Neural cell (in vitro differentiated cells): ENCODE results near the gene LRRC1. TPM values are rescaled to one million over a fixed set of nuclear protein-coding genes. Genes with fewer than 3 reads are reported as not detected.

ENCODE experiments used
- H2AFZ ChIP-seq: fragments of 200-600, 300-800 bp; sonication (generic), shearing (Covaris generic); 2 replicates; pipeline ENCODE4 v1.6.0; 2014; ENCODE audit warnings: low read depth, mild to moderate bottlenecking, antibody characterized with exemption, low read length, moderate library complexity
- H3F3A ChIP-seq: fragments of 200-600 bp; shearing (Covaris generic); 2 replicates; pipeline ENCODE4 v1.6.1; 2016; ENCODE audit warnings: mild to moderate bottlenecking, moderate library complexity, mixed read lengths, antibody characterized with exemption, low read length; ENCODE audit not compliant: insufficient read depth, poor library complexity, severe bottlenecking
- H3K27ac ChIP-seq: fragments of 200-600, 300-800 bp; sonication (generic), shearing (Covaris generic); 2 replicates; pipeline ENCODE4 v1.5.1; 2014; ENCODE audit warnings: mild to moderate bottlenecking, low read length, moderate library complexity
- H3K27me3 ChIP-seq: fragments of 300-800, 200-600 bp; sonication (generic), shearing (Covaris generic); 2 replicates; pipeline ENCODE4 v1.6.0; 2014; ENCODE audit warnings: mild to moderate bottlenecking, low read depth, low read length, moderate library complexity; ENCODE audit not compliant: insufficient read depth
- H3K36me3 ChIP-seq: fragments of 300-800, 200-600 bp; sonication (generic), shearing (Covaris generic); 2 replicates; pipeline ENCODE4 v1.5.1; 2014; ENCODE audit warnings: mild to moderate bottlenecking, antibody characterized with exemption, low read length, moderate library complexity; ENCODE audit not compliant: insufficient read depth
- H3K4me2 ChIP-seq: fragments of 300-800, 200-600 bp; sonication (generic), shearing (Covaris generic); 2 replicates; pipeline ENCODE4 v1.6.0; 2014; ENCODE audit warnings: mild to moderate bottlenecking, low read length
- H3K4me3 ChIP-seq: fragments of 300-800, 200-600 bp; sonication (generic), shearing (Covaris generic); 2 replicates; pipeline ENCODE4 v1.5.1; 2014; ENCODE audit warnings: mild to moderate bottlenecking, low read length, moderate library complexity
- H3K79me2 ChIP-seq: fragments of 200-600 bp; shearing (Covaris generic); replicated peaks from 2 replicates; pipeline ENCODE4 v1.6.0; 2014; ENCODE audit warnings: mild to moderate bottlenecking, low read length, moderate library complexity; ENCODE audit not compliant: insufficient read depth
- H3K9ac ChIP-seq: fragments of 300-800, 200-600 bp; sonication (generic), shearing (Covaris generic); 2 replicates; pipeline ENCODE4 v1.6.1; 2016; ENCODE audit warnings: mild to moderate bottlenecking, low read length, mixed read lengths
- H3K9me2 ChIP-seq: fragments of 200-600 bp; shearing (Covaris generic); 2 replicates; pipeline ENCODE4 v1.6.1; 2016; ENCODE audit warnings: mild to moderate bottlenecking, low read length, mixed read lengths; ENCODE audit not compliant: insufficient read depth
- H3K9me3 ChIP-seq: fragments of 200-600, 300-800 bp; sonication (generic), shearing (Covaris generic); 2 replicates; pipeline ENCODE4 v1.6.1; 2016; ENCODE audit warnings: mild to moderate bottlenecking, mixed run types, low read length, moderate library complexity, mixed read lengths
- H4K20me1 ChIP-seq: fragments of 200-600 bp; shearing (Covaris generic); 2 replicates; pipeline ENCODE4 v1.6.1; 2016; ENCODE audit warnings: mild to moderate bottlenecking, mixed run types; ENCODE audit not compliant: insufficient read depth
- EP300 ChIP-seq: fragments of 450-650 bp; conservative IDR thresholded peaks from 2 replicates; pipeline ENCODE4 v1.6.1; 2014; ENCODE audit warnings: antibody characterized with exemption, mild to moderate bottlenecking, moderate library complexity; ENCODE audit not compliant: poor library complexity, severe bottlenecking
- EZH2 ChIP-seq: fragments of 200-600, 300-800 bp; shearing (Covaris generic), sonication (generic); IDR thresholded peaks from 2 replicates; pipeline ENCODE4 v1.6.1; 2014; ENCODE audit warnings: antibody characterized with exemption, low read length, borderline replicate concordance, mild to moderate bottlenecking; ENCODE audit not compliant: insufficient read depth, poor library complexity, severe bottlenecking
- MXI1 ChIP-seq: fragments of 450-650 bp; conservative IDR thresholded peaks from 2 replicates; pipeline ENCODE4 v1.6.1; 2014; ENCODE audit warnings: antibody characterized with exemption, mild to moderate bottlenecking; ENCODE audit not compliant: poor library complexity, severe bottlenecking
- POLR2AphosphoS5 ChIP-seq: IDR thresholded peaks from 2 replicates; pipeline ENCODE4 v1.6.1; 2012
- RAD21 ChIP-seq: fragments of 450-650 bp; conservative IDR thresholded peaks from 2 replicates; pipeline ENCODE4 v1.6.1; 2014; ENCODE audit warnings: antibody characterized with exemption, mild to moderate bottlenecking, moderate library complexity
- REST ChIP-seq: IDR thresholded peaks from 2 replicates; pipeline ENCODE4 v1.6.1; 2012; ENCODE audit warnings: borderline replicate concordance
- TAF1 ChIP-seq: IDR thresholded peaks from 2 replicates; pipeline ENCODE4 v1.6.1; 2012; ENCODE audit warnings: low read depth
- polyA plus RNA-seq: library from polyadenylated mRNA; depleted of rRNA; stranded (reverse); fragments of >200 nt; gene quantifications from 2 replicates; pipeline ENCODE4 v1.2.3, GENCODE V29; 2014

LRRC1 gene
- polyA plus RNA-seq, 1 donor from 2014 or later = 21.2 TPM

- H3K4me3 ChIP-seq = no peak overlapping the region
Observed at GRCh38 chr6:53845280-53846195, 50.7 kb downstream of the LRRC1 start.

GRCh38 chr6:53846250-53846649 lies 51.4 kb downstream of the LRRC1 start:
- Histone ChIP-seq H3K79me2 (peaks cover 17% of the 10 kb centered on the region), H3K9me3 (no peaks in the 10 kb centered on the region), H3K9ac (no peak overlapping the region), H3F3A (no peaks in the 10 kb centered on the region), H3K4me3 (no peak overlapping the region), H3K36me3 (no peaks in the 10 kb centered on the region), H2AFZ (no peak overlapping the region), H3K27me3 (no peaks in the 10 kb centered on the region), H4K20me1 (no peaks in the 10 kb centered on the region), H3K9me2 (no peaks in the 10 kb centered on the region), H3K4me2 (no peak overlapping the region), H3K27ac (no peak overlapping the region)
- TF ChIP-seq POLR2AphosphoS5 = no peak

More at GRCh38 chr6:53845280-53846195, 50.7 kb downstream of the LRRC1 start:
- no peaks in the 10 kb centered on the region for H3K36me3 ChIP-seq
- no peak overlapping the region for H2AFZ ChIP-seq
- no peak for TF ChIP-seq RAD21
- no peak for TF ChIP-seq EP300
- no peak for TF ChIP-seq REST
- no peak for TF ChIP-seq POLR2AphosphoS5
- TF ChIP-seq EZH2 = no peak
- TF ChIP-seq TAF1 = no peak
- no peak for TF ChIP-seq MXI1
- H4K20me1 ChIP-seq = no peaks in the 10 kb centered on the region
- H3K9me3 ChIP-seq = no peaks in the 10 kb centered on the region
- no peak overlapping the region for H3K9ac ChIP-seq
- H3F3A ChIP-seq = no peaks in the 10 kb centered on the region
- no peak overlapping the region for H3K4me2 ChIP-seq
- H3K27ac ChIP-seq = no peak overlapping the region
- no peaks in the 10 kb centered on the region for H3K9me2 ChIP-seq
- peaks cover 19% of the 10 kb centered on the region for H3K79me2 ChIP-seq
- H3K27me3 ChIP-seq = no peaks in the 10 kb centered on the region

- H3K9me3 ChIP-seq = no peaks in the 10 kb centered on the region
- no peak overlapping the region for H3K27ac ChIP-seq
- H3K4me3 ChIP-seq = no peak overlapping the region
- H3K79me2 ChIP-seq = peaks cover 15% of the 10 kb centered on the region
- no peaks in the 10 kb centered on the region for H4K20me1 ChIP-seq
- no peak overlapping the region for H2AFZ ChIP-seq
- H3K9ac ChIP-seq = no peak overlapping the region
- TF ChIP-seq TAF1 = no peak
- TF ChIP-seq POLR2AphosphoS5 = no peak
- TF ChIP-seq MXI1 = no peak
- TF ChIP-seq REST = no peak
- TF ChIP-seq EZH2 = no peak
- H3K36me3 ChIP-seq = no peaks in the 10 kb centered on the region
- H3F3A ChIP-seq = no peaks in the 10 kb centered on the region
- no peaks in the 10 kb centered on the region for H3K27me3 ChIP-seq
- H3K4me2 ChIP-seq = no peak overlapping the region
- no peaks in the 10 kb centered on the region for H3K9me2 ChIP-seq
Observed at GRCh38 chr6:53847796-53848314, 53.0 kb downstream of the LRRC1 start.
